Endothelial cell (in vitro differentiated cells): ENCODE results near the gene CLCN4. TPM values are rescaled to one million over a fixed set of nuclear protein-coding genes. Genes with fewer than 3 reads are reported as not detected.

Experiments used
- DNase-seq: peaks from one replicate; pipeline ENCODE4 v3.0.0; 2021; ENCODE audit warnings: low spot score
- H3K27ac Mint-ChIP-seq: one replicate; pipeline ENCODE4 v1.8.0; 2021; ENCODE audit warnings: mixed read lengths, inconsistent platforms; ENCODE audit not compliant: unreplicated experiment
- H3K27me3 Mint-ChIP-seq: one replicate; pipeline ENCODE4 v1.8.0; 2021; ENCODE audit warnings: mild to moderate bottlenecking, moderate library complexity, mixed read lengths, inconsistent platforms; ENCODE audit not compliant: unreplicated experiment
- H3K36me3 Mint-ChIP-seq: one replicate; pipeline ENCODE4 v1.8.0; 2021; ENCODE audit warnings: mild to moderate bottlenecking, low read depth, mixed read lengths, inconsistent platforms; ENCODE audit not compliant: unreplicated experiment
- H3K4me1 Mint-ChIP-seq: one replicate; pipeline ENCODE4 v1.8.0; 2021; ENCODE audit warnings: mild to moderate bottlenecking, mixed read lengths, inconsistent platforms; ENCODE audit not compliant: unreplicated experiment
- H3K4me3 Mint-ChIP-seq: one replicate; pipeline ENCODE4 v1.8.0; 2021; ENCODE audit warnings: mild to moderate bottlenecking, mixed read lengths, inconsistent platforms; ENCODE audit not compliant: unreplicated experiment
- H3K9me3 Mint-ChIP-seq: one replicate; pipeline ENCODE4 v1.8.0; 2021; ENCODE audit warnings: mixed read lengths, inconsistent platforms; ENCODE audit not compliant: unreplicated experiment
- total RNA-seq: library from RNA; stranded (reverse); fragmentation: NEBNext Ultra II Directional; extraction: Animal tissue kit (Norgen Biotek cat#: 25700); gene quantifications from one replicate; pipeline ENCODE4 v1.2.1, GENCODE V29; 2021; ENCODE audit not compliant: unreplicated experiment
- TF ChIP-seq, protein P1 (sequence below): fragments of 200-600 bp; sonication (generic); IDR thresholded peaks from one replicate; pipeline ENCODE4 v1.5.0; 2021; ENCODE audit warnings: antibody characterized with exemption; ENCODE audit not compliant: unreplicated experiment

Gene CLCN4
- total RNA-seq, 1 donor from 2014 or later, result 23.1 TPM

DNA sequence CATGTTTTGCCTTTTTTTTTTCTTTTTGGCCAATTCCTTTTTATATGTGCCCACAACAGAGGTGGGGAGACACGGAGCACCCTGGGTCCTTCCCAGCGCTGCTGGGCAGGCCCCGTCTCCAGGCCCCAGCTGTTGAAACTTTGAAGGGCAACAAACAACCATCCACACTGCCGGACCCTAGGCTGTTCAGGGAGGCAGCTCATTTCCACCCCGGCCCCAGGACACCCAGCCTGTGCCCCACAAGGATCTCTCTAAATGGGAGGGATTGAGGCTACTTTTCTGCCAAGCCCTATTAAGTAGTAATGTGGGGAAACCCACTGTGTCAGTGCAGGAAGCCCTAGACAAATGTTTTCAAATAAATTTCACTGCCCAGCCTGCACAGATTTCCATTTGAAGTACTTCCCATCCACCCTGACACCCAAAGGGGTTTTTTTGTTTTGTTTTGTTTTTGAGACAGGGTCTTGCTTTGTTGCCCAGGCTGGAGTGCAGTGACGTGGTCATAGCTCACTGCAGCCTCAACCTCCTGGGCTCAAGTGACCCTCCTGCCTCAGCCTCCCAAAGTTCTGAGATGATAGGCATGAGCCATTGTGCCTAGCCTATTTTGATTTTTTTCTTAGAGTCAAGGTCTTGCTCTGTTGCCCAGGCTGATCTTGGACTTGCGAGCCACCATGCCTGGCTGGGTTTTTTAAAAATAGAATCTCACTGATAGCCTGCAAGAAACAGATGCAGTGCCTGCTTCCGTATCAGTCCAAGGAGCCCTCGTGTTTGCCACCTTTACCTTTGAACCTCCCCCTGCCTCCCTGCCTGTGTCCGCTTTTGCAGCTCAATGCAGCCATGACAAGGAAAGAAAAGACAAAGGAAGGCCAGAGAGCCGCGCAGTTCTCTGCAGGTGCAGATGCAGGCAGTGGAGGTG is 13.4 kb upstream of the CLCN4 start:
- no peaks in the 10 kb centered on the region for H3K27me3 Mint-ChIP-seq
- no peaks in the 10 kb centered on the region for H3K4me1 Mint-ChIP-seq
- H3K36me3 Mint-ChIP-seq, result peaks cover 20% of the 10 kb centered on the region
- no peak for DNase-seq
- no peak overlapping the region for H3K4me3 Mint-ChIP-seq
- peak overlapping the region; percentile 48 for H3K27ac Mint-ChIP-seq
- TF ChIP-seq, protein P1, sequence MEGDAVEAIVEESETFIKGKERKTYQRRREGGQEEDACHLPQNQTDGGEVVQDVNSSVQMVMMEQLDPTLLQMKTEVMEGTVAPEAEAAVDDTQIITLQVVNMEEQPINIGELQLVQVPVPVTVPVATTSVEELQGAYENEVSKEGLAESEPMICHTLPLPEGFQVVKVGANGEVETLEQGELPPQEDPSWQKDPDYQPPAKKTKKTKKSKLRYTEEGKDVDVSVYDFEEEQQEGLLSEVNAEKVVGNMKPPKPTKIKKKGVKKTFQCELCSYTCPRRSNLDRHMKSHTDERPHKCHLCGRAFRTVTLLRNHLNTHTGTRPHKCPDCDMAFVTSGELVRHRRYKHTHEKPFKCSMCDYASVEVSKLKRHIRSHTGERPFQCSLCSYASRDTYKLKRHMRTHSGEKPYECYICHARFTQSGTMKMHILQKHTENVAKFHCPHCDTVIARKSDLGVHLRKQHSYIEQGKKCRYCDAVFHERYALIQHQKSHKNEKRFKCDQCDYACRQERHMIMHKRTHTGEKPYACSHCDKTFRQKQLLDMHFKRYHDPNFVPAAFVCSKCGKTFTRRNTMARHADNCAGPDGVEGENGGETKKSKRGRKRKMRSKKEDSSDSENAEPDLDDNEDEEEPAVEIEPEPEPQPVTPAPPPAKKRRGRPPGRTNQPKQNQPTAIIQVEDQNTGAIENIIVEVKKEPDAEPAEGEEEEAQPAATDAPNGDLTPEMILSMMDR, result no peak
- H3K9me3 Mint-ChIP-seq, result no peaks in the 10 kb centered on the region

DNA sequence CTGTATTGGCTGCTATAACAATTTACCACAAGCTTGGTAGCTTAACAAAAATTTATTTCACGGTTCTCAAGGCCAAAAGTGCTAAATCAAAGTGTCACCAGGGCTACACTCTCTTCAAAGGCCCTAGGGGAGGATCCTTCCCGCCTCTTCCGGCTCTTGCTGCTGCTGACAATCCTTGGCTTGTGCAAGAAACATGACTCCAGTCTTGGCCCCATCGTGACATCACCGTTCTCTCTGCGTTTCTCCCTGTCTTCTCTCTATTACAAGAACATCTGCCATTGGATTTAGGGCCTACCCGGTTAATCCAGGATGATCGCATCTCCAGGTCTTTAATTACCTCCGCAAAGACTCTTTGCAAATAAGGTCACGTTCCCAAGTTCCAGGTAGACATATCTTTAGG is 10.4 kb upstream of the CLCN4 start:
- Mint-ChIP-seq H3K4me1 (no peaks in the 10 kb centered on the region), H3K4me3 (no peak overlapping the region), H3K27ac (no peak overlapping the region), H3K36me3 (peaks cover 11% of the 10 kb centered on the region), H3K9me3 (no peaks in the 10 kb centered on the region), H3K27me3 (no peaks in the 10 kb centered on the region)
- TF ChIP-seq, protein P1, result no peak
- DNase-seq, result no peak

DNA sequence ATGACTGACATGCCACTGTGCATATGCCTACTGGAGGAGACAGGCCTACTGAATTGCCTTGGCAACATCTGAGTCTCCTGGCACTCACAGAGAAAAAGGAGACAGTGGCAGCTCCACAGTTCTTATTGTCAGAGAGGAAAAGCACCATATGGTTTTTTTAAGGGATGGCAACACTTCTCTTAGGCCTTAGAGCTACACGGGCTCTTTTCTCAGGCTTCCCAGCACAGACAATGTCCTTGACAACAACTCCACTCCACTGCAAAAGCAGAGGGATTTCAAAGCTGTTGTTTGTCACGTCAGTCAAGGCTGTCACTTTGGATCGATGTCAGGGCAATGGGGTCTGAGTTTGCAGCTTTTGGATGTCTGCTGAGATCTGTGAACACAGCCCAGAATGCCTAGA is 4.7 kb upstream of the CLCN4 start:
- Mint-ChIP-seq H3K4me1 (no peaks in the 10 kb centered on the region), H3K4me3 (no peak overlapping the region), H3K27me3 (no peaks in the 10 kb centered on the region), H3K9me3 (no peaks in the 10 kb centered on the region), H3K27ac (no peak overlapping the region), H3K36me3 (no peaks in the 10 kb centered on the region)
- DNase-seq, result no peak
- TF ChIP-seq, protein P1, result no peak

DNA sequence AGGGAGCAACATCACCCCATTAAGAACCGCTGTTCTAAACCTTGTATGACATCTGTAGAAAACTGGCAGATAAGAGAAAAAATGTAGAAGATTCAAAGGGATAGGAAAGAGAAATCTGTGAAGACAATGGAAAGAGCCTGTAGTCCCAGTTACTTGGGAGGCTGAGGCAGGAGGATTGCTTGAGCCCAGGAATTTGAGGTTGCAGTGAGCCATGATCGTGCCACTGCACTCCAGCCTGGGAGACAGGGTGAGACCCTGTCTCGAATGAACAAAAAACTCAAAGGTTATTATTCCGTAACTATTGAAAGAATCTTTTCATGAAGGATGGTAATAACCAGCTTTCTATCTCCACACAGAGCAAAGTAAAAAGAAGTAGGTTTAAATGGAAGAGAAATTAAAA is 1.6 kb upstream of the CLCN4 start:
- no peak overlapping the region for H3K27ac Mint-ChIP-seq
- DNase-seq, result no peak
- no peak overlapping the region for H3K4me3 Mint-ChIP-seq
- peaks cover 2% of the 10 kb centered on the region for H3K36me3 Mint-ChIP-seq
- peaks cover 6% of the 10 kb centered on the region for H3K4me1 Mint-ChIP-seq
- no peaks in the 10 kb centered on the region for H3K9me3 Mint-ChIP-seq
- TF ChIP-seq, protein P1, result no peak
- H3K27me3 Mint-ChIP-seq, result peaks cover 3% of the 10 kb centered on the region

DNA sequence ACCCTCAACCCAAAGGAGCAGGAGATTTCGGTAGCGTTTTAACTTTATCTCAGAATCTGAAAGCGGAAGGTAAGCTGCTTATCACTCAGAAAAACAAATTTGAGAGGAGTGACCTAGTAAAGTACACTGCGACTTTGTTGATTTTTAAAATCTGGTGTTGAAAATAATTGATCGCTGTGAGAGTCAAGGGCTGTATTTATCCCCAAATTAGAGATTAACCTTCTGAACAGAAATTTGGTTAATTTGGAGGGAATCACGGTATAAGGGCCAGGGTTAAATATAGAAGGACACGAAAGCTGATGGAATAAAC is 212 bp downstream of the CLCN4 start:
- H3K9me3 Mint-ChIP-seq, result no peaks in the 10 kb centered on the region
- DNase-seq, result no peak
- TF ChIP-seq, protein P1, result no peak
- peaks cover 8% of the 10 kb centered on the region for H3K36me3 Mint-ChIP-seq
- peaks cover 4% of the 10 kb centered on the region for H3K27me3 Mint-ChIP-seq
- peaks cover 16% of the 10 kb centered on the region for H3K4me1 Mint-ChIP-seq
- H3K4me3 Mint-ChIP-seq, result peak overlapping the region; percentile 93
- H3K27ac Mint-ChIP-seq, result peak overlapping the region; percentile 87
